A673 (cell line): ENCODE measurements around the gene ARCN1.

ENCODE experiments used
- EZH2 ChIP-seq: fragments of 200-600 bp; sonication (generic); IDR thresholded peaks from 2 replicates; pipeline ENCODE4 v1.6.1; 2017; ENCODE audit warnings: borderline replicate concordance, low read depth, mild to moderate bottlenecking, mixed read lengths, antibody characterized with exemption, low read length; ENCODE audit not compliant: poor library complexity, severe bottlenecking
- TF ChIP-seq, protein P1 (sequence below): fragments of 300-800, 200-600 bp; sonication (generic); conservative IDR thresholded peaks from 2 replicates; pipeline ENCODE4 v1.5.1; 2017; ENCODE audit warnings: low read depth, mild to moderate bottlenecking, antibody characterized with exemption, low read length, moderate library complexity, mixed read lengths

DNA sequence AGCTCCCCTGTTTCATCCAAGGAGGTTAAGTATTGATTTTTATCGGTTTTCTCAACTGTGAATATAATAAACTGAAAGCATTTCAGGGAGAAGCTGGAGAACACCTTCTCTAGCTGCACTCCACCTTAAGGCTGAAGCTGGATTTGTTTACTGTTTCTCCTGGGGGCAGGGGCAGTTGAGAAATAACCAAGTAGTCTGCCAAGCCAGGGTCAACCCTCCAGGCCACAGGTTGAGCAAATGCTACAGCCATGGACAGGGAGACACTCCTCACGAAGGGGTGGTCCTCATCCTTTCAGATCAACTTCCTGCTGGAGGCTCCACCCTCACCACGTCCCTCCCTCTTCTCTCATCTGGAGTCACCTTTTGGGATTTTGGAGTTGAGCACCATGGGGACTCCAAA is 45.1 kb upstream of the ARCN1 start, which contains the start of gene TTC36:
- no peak for TF ChIP-seq EZH2
- TF ChIP-seq, protein P1, sequence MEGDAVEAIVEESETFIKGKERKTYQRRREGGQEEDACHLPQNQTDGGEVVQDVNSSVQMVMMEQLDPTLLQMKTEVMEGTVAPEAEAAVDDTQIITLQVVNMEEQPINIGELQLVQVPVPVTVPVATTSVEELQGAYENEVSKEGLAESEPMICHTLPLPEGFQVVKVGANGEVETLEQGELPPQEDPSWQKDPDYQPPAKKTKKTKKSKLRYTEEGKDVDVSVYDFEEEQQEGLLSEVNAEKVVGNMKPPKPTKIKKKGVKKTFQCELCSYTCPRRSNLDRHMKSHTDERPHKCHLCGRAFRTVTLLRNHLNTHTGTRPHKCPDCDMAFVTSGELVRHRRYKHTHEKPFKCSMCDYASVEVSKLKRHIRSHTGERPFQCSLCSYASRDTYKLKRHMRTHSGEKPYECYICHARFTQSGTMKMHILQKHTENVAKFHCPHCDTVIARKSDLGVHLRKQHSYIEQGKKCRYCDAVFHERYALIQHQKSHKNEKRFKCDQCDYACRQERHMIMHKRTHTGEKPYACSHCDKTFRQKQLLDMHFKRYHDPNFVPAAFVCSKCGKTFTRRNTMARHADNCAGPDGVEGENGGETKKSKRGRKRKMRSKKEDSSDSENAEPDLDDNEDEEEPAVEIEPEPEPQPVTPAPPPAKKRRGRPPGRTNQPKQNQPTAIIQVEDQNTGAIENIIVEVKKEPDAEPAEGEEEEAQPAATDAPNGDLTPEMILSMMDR = no peak
